Raji (cell line): Measurements from ENCODE around the gene GALNT2.

Experiments used
- POLR2A ChIP-seq: IDR thresholded peaks from 2 replicates; pipeline ENCODE4 v1.6.1; 2011; ENCODE audit warnings: low read depth, low read length, control low read depth; ENCODE audit not compliant: insufficient read depth

Gene GALNT2

DNA sequence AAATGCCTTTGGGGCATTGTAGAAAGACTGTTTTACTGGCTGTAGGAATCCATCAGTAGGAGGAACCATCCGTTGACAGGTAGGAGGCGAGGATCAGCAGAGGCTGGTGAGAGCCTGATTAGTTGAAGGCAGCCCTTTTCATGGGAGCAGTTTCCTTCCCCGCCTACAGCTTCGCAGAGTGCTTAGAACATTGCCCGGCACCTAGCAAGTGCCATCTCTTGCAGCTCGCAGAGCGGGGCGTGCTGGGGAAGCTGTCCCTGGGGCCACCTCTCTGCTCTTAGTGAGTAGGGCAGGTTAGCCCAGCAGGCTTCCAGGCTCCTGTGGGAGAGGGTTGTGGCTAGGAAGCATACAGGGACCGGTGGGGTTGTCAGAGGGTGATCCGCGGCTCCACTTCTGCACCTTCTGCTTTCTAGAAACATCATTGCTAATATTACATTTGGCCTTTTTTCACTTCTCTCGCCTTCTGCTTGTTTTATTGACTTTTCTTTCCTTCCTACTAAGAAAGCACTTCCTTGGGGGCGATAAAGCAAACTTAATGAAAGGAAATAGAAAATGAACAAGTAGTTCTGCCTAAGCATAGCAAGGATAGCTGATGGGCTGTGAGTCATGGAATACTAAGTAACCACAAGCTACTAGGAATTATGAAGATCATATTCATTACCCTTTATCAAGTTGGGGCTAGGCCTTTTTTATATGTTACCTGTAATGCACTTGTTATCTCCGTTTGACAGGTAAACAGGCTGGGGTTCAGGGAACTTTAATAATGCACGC lies 176.7 kb downstream of the GALNT2 start:
- TF ChIP-seq POLR2A, result no peak

DNA sequence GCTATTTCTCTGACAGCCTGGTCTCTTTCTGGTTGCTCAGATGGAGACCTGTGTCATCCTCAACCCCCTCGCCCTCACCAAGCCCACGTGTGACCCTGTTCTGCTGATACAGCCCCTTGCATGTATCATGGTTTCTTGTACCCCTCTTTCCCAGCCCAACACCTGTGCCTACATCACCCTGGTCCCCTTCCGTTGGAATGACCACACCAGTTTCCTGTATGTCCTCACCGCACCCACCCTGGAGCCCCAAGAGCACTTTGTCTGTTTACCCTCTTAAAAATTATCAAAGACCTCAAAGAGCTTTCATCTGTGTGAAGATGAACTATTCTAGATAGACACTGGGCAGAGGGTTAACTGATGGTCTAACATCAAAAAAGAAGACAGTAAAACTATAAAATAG lies 179.5 kb downstream of the GALNT2 start:
- no peak for TF ChIP-seq POLR2A

- TF ChIP-seq POLR2A, result no peak
Measured at GRCh38 chr1:230248016-230248888, 181.2 kb downstream of the GALNT2 start.

- no peak for TF ChIP-seq POLR2A
Measured at GRCh38 chr1:230248889-230249270, 181.8 kb downstream of the GALNT2 start.

DNA sequence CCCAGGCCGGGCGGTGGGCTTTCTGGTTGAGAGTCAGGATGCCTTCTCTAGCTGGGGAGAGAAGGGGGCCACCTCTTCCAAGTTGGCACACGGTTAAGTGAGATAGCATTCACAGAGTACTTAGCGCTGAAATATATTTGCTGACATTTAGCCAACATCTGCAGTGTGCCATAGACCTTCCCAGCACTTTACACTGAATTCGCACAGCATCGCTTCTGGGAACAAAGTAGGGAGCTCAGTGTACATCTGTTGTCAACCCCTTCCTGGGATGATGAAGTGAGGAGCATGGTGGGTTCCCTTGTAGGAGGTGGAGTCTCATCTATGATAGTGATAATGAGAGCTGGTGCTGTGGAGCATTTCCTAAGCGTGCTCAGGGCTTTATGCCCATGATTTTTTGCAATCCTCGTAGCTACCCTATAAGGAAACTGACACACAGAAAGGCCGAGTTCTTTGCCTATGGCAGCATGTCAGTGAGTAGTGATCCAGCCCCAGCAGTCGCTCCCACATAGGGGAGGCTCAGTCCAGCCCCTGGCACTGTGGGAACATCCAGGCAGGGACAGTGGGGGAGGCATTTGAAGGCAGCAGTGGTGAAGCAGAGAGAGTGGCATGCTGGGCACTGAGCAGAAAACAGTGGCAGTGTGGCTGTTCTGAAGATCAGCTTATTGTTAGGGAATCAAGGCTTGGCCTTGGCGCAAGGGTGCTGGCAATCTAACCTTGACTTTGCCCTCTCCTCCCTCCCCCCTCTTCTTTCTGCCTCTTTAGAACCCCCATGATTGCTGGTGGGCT lies 182.8 kb downstream of the GALNT2 start:
- TF ChIP-seq POLR2A, result no peak

DNA sequence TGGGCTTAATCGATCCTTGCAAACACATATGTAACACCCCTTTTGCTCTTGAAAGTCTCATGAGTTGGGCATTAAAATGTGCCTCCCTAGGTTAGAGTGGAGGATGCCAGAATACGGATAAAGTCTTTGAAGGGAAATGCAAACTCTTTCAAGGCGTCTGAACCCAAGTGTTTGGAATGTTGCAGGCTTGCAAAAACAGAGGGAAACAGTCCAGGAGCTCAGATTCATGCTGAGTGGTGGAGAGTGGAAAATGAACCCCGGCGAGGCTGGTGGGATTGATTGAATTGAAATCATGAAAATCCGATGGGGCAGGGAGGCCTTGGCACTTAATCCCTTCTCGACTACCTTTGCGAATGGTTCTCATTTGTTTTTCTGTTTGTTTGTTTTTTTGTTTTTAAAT lies 183.6 kb downstream of the GALNT2 start:
- TF ChIP-seq POLR2A, result no peak

GRCh38 chr1:230251644-230252191 lies 184.7 kb downstream of the GALNT2 start:
- TF ChIP-seq POLR2A, result no peak

GRCh38 chr1:230253150-230253549 lies 186.1 kb downstream of the GALNT2 start:
- no peak for TF ChIP-seq POLR2A

DNA sequence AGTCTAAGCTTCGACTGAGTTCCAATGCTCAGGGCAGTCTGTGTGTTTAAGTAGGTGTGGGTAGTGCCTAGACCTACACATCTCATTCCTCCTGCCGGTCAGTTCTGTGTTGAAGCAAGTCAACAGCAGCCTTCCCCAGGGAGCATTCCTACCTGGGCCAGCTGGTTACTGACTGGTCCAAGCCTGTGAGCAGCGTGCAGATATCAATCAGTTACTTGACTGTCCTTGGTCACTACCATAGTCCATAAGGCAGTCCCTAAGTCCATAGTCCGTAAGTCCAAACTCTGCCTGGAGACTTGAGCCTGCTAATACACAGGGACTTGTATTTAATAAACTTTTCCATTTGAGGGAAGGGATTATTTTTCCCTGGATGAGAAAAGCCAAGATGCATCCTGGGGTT lies 187.2 kb downstream of the GALNT2 start:
- TF ChIP-seq POLR2A, result no peak

- TF ChIP-seq POLR2A, result no peak
Measured at GRCh38 chr1:230255116-230255515, 188.1 kb downstream of the GALNT2 start.

- no peak for TF ChIP-seq POLR2A
Measured at GRCh38 chr1:230255991-230256390, 189.0 kb downstream of the GALNT2 start.

DNA sequence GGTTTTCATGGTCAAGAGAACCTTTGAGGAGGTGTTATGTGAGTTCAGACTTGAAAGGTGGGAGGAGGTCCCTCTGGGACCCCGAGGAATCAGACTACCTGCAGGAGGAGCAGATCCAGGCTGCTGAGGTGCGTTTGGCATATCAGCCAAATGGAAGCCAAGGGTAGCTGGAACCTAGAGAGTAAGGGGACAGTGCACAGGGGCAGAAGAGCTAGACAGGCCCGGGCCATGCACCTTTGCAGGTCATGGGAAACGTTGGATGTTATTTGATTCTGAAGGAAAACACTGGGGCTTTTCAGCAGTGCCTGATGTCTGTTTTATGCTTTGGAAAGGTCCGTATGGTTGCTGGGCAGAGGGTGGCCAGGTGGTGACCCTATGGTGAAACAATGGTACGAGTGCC lies 189.9 kb downstream of the GALNT2 start:
- TF ChIP-seq POLR2A, result no peak

- TF ChIP-seq POLR2A, result no peak
Measured at GRCh38 chr1:230259621-230260020, 192.6 kb downstream of the GALNT2 start.

- TF ChIP-seq POLR2A, result no peak
Measured at GRCh38 chr1:230260831-230261230, 193.8 kb downstream of the GALNT2 start.
